Neural cell (in vitro differentiated cells): Measurements from ENCODE around the gene CAVIN1. TPM values are rescaled to one million over a fixed set of nuclear protein-coding genes. Genes with fewer than 3 reads are reported as not detected.

Experiments
- H2AFZ ChIP-seq: fragments of 200-600, 300-800 bp; sonication (generic), shearing (Covaris generic); 2 replicates; pipeline ENCODE4 v1.6.0; 2014; ENCODE audit warnings: low read depth, mild to moderate bottlenecking, antibody characterized with exemption, low read length, moderate library complexity
- H3F3A ChIP-seq: fragments of 200-600 bp; shearing (Covaris generic); 2 replicates; pipeline ENCODE4 v1.6.1; 2016; ENCODE audit warnings: mild to moderate bottlenecking, moderate library complexity, mixed read lengths, antibody characterized with exemption, low read length; ENCODE audit not compliant: insufficient read depth, poor library complexity, severe bottlenecking
- H3K27ac ChIP-seq: fragments of 200-600, 300-800 bp; sonication (generic), shearing (Covaris generic); 2 replicates; pipeline ENCODE4 v1.5.1; 2014; ENCODE audit warnings: mild to moderate bottlenecking, low read length, moderate library complexity
- H3K27me3 ChIP-seq: fragments of 300-800, 200-600 bp; sonication (generic), shearing (Covaris generic); 2 replicates; pipeline ENCODE4 v1.6.0; 2014; ENCODE audit warnings: mild to moderate bottlenecking, low read depth, low read length, moderate library complexity; ENCODE audit not compliant: insufficient read depth
- H3K36me3 ChIP-seq: fragments of 300-800, 200-600 bp; sonication (generic), shearing (Covaris generic); 2 replicates; pipeline ENCODE4 v1.5.1; 2014; ENCODE audit warnings: mild to moderate bottlenecking, antibody characterized with exemption, low read length, moderate library complexity; ENCODE audit not compliant: insufficient read depth
- H3K4me2 ChIP-seq: fragments of 300-800, 200-600 bp; sonication (generic), shearing (Covaris generic); 2 replicates; pipeline ENCODE4 v1.6.0; 2014; ENCODE audit warnings: mild to moderate bottlenecking, low read length
- H3K4me3 ChIP-seq: fragments of 300-800, 200-600 bp; sonication (generic), shearing (Covaris generic); 2 replicates; pipeline ENCODE4 v1.5.1; 2014; ENCODE audit warnings: mild to moderate bottlenecking, low read length, moderate library complexity
- H3K79me2 ChIP-seq: fragments of 200-600 bp; shearing (Covaris generic); replicated peaks from 2 replicates; pipeline ENCODE4 v1.6.0; 2014; ENCODE audit warnings: mild to moderate bottlenecking, low read length, moderate library complexity; ENCODE audit not compliant: insufficient read depth
- H3K9ac ChIP-seq: fragments of 300-800, 200-600 bp; sonication (generic), shearing (Covaris generic); 2 replicates; pipeline ENCODE4 v1.6.1; 2016; ENCODE audit warnings: mild to moderate bottlenecking, low read length, mixed read lengths
- H3K9me2 ChIP-seq: fragments of 200-600 bp; shearing (Covaris generic); 2 replicates; pipeline ENCODE4 v1.6.1; 2016; ENCODE audit warnings: mild to moderate bottlenecking, low read length, mixed read lengths; ENCODE audit not compliant: insufficient read depth
- H3K9me3 ChIP-seq: fragments of 200-600, 300-800 bp; sonication (generic), shearing (Covaris generic); 2 replicates; pipeline ENCODE4 v1.6.1; 2016; ENCODE audit warnings: mild to moderate bottlenecking, mixed run types, low read length, moderate library complexity, mixed read lengths
- H4K20me1 ChIP-seq: fragments of 200-600 bp; shearing (Covaris generic); 2 replicates; pipeline ENCODE4 v1.6.1; 2016; ENCODE audit warnings: mild to moderate bottlenecking, mixed run types; ENCODE audit not compliant: insufficient read depth
- CTCF ChIP-seq: fragments of 450-650 bp; IDR thresholded peaks from 2 replicates; pipeline ENCODE4 v1.5.1; 2014; ENCODE audit warnings: antibody characterized with exemption, mild to moderate bottlenecking, moderate library complexity; ENCODE audit not compliant: poor library complexity, severe bottlenecking
- POLR2AphosphoS5 ChIP-seq: IDR thresholded peaks from 2 replicates; pipeline ENCODE4 v1.6.1; 2012
- REST ChIP-seq: IDR thresholded peaks from 2 replicates; pipeline ENCODE4 v1.6.1; 2012; ENCODE audit warnings: borderline replicate concordance
- SMC3 ChIP-seq: fragments of 450-650 bp; conservative IDR thresholded peaks from 2 replicates; pipeline ENCODE4 v1.6.1; 2014; ENCODE audit warnings: antibody characterized with exemption, mild to moderate bottlenecking, moderate library complexity; ENCODE audit not compliant: poor library complexity
- TAF1 ChIP-seq: IDR thresholded peaks from 2 replicates; pipeline ENCODE4 v1.6.1; 2012; ENCODE audit warnings: low read depth
- polyA plus RNA-seq: library from polyadenylated mRNA; depleted of rRNA; stranded (reverse); fragments of >200 nt; gene quantifications from 2 replicates; pipeline ENCODE4 v1.2.3, GENCODE V29; 2014

The CAVIN1 gene
- polyA plus RNA-seq, 1 donor from 2014 or later = 0.07 TPM

DNA sequence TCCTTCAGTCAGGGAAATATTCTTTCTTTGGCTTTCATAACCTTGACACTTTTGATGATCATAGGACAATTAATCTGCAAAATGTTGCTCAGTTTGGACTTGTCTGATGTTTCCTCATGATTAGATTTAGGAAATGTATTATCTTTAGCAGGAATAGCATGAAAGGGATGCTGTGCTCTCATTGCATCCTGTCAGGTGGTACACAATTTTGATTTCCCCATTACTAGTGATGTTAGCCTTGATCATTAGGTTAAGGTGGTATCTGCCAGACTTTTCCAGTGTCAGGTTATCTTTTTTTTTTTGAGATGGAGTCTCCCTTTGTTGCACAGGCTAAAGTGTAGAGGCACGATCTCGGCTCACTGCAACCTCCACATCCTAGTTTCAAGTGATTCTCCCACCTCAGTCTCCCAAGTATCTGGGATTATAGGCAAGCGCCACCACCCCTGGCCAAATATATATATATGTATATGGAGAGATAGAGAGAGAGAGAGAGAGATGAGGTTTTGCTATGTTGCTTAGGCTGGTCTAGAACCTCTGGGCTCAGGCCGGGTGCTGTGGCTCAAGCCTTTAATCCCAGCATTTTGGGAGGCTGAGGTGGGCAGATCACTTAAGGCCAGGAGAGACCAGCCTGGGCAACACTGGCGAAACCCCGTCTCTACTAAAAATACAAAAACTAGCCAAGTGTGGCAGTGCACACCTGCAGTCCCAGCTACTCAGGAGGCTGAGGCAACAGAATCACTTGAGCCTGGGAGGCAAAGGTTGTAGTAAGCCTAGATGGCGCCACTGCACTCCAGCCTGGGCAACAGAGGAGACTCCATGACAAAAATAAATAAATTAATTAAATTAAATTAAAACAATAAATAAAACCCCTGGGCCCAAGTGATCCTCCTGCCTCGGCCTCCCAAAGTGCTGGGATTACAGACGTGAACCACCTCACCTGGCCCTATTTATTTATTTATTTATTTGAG is 15.8 kb upstream of the CAVIN1 start:
- H3K27me3 ChIP-seq = no peaks in the 10 kb centered on the region
- H3K9ac ChIP-seq = no peak overlapping the region
- no peak overlapping the region for H3K4me2 ChIP-seq
- no peaks in the 10 kb centered on the region for H4K20me1 ChIP-seq
- no peak overlapping the region for H3K4me3 ChIP-seq
- no peak overlapping the region for H2AFZ ChIP-seq
- H3K27ac ChIP-seq = no peak overlapping the region
- no peaks in the 10 kb centered on the region for H3K9me3 ChIP-seq
- H3F3A ChIP-seq = no peaks in the 10 kb centered on the region
- TF ChIP-seq POLR2AphosphoS5 = no peak
- TF ChIP-seq REST = no peak
- H3K79me2 ChIP-seq = no peaks in the 10 kb centered on the region
- no peaks in the 10 kb centered on the region for H3K9me2 ChIP-seq
- H3K36me3 ChIP-seq = no peaks in the 10 kb centered on the region

DNA sequence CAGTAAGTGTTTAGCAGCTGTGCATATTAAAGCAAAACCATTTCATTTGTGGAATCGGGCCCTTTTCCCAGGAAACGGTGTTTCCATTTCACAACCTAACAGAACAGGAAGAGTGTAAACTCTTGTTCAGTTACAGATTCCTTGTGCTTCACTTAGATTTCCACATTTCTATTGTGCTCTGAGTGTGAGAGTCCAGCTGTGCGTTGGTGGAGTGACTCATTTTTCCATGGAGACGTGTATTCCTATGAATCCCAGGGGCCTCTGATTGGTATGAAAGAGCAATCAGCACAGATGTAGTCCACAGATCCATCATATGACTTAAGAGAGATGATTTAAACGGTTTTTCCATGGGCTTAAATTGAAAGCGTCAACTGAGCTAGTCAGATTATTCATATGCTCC is 13.3 kb upstream of the CAVIN1 start:
- Histone ChIP-seq H3K9me2 (no peaks in the 10 kb centered on the region), H3K4me3 (no peak overlapping the region), H3K79me2 (no peaks in the 10 kb centered on the region), H4K20me1 (no peaks in the 10 kb centered on the region), H3K4me2 (no peak overlapping the region), H3K9ac (no peak overlapping the region), H3K27ac (no peak overlapping the region), H3F3A (no peaks in the 10 kb centered on the region), H2AFZ (no peak overlapping the region), H3K36me3 (no peaks in the 10 kb centered on the region), H3K9me3 (no peaks in the 10 kb centered on the region), H3K27me3 (no peaks in the 10 kb centered on the region)
- no peak for TF ChIP-seq CTCF
- no peak for TF ChIP-seq TAF1
- TF ChIP-seq REST = peak; percentile 52
- TF ChIP-seq SMC3 = no peak
